ENCODE results near the gene CCNF.

GRCh38 chr16:2415085-2415484 is 14.2 kb upstream of the CCNF start:
- TF ChIP-seq CTCF (IDR thresholded peaks at IDR 0.05), result no peak
- no peak for TF ChIP-seq POLR2A (IDR thresholded peaks at IDR 0.05)

All from body of pancreas (tissue), 4 donors.